HCT116 (cell line): ENCODE measurements around the gene PGLYRP4. TPM values are rescaled to one million over a fixed set of nuclear protein-coding genes. Genes with fewer than 3 reads are reported as not detected.

Source experiments
- ATAC-seq: fragments of 200-7000 bp; cut with Tn5 transposase; 2 replicates; pipeline ENCODE4 v1.9.1; 2020; ENCODE audit warnings: mild to moderate bottlenecking, moderate library complexity
- BruUV-seq: library from RNA; stranded (reverse); fragments of 400-500 nt; replicated peaks from 2 replicates; lab custom pipeline; 2021; lab: Mats Ljungman, UMichigan
- CTCF ChIA-PET: fragments of 300-600 bp; sonication (Branson Sonifier 250); formaldehyde crosslinking; loops from one replicate; lab custom pipeline; 2021; ENCODE audit warnings: antibody characterized with exemption; lab: Charles Lee
- POLR2A ChIA-PET: fragments of 300-600, 350-600 bp; sonication (Branson Sonifier 250); formaldehyde crosslinking; loops from one replicate; lab custom pipeline; 2021; ENCODE audit warnings: antibody characterized with exemption; lab: Charles Lee
- RAD21 ChIA-PET, 2 experiments: fragments of 300-600 bp; sonication (Branson Sonifier 250); formaldehyde crosslinking; loops; one replicate each; lab custom pipeline; 2023; ENCODE audit warnings: low total read pairs in 2 of 2; ENCODE audit not compliant: uncharacterized antibody in 2 of 2, unreplicated experiment in 2 of 2, low non-redundant PET in 1 of 2; lab: Charles Lee
- DNase-seq: peaks from one replicate; pipeline ENCODE4 v3.0.0-alpha.2; 2010; ENCODE audit warnings: low read depth, low spot score
- H2AFZ ChIP-seq: fragments of 200-600 bp; shearing (Covaris generic), sonication (generic); 2 replicates; pipeline ENCODE4 v1.6.1; 2017; ENCODE audit warnings: low read depth, mixed run types, mixed read lengths, antibody characterized with exemption, low read length; ENCODE audit not compliant: poor library complexity, severe bottlenecking
- H3K27ac ChIP-seq: 2 replicates; pipeline ENCODE4 v1.5.1; 2012; ENCODE audit warnings: low read depth, low read length
- H3K27me3 ChIP-seq: fragments of 200-600 bp; sonication (generic); 2 replicates; pipeline ENCODE4 v1.6.1; 2016; ENCODE audit warnings: mixed run types, low read length, mixed read lengths; ENCODE audit not compliant: insufficient read depth
- H3K36me3 ChIP-seq, 2 experiments: fragments of 200-500 bp in 1 of 2; fragments of 200-600 bp in 1 of 2; sonication (Bioruptor generic) in 1 of 2; sonication (generic) in 1 of 2; 2 replicates each; pipeline versions ENCODE4 v1.5.1 to v1.6.1; 2014 to 2016; ENCODE audit warnings: low read length in 2 of 2, inconsistent platforms in 1 of 2, mixed read lengths in 1 of 2, mixed run types in 1 of 2; ENCODE audit not compliant: insufficient read depth in 2 of 2, control insufficient read depth in 1 of 2
- H3K4me1 ChIP-seq, 2 experiments: fragments of 200-600 bp in 1 of 2; sonication (generic) in 1 of 2; 2 replicates each; pipeline versions ENCODE4 v1.5.1 to v1.6.1; 2012 to 2017; ENCODE audit warnings: low read length in 2 of 2, inconsistent platforms in 1 of 2, mild to moderate bottlenecking in 1 of 2, mixed read lengths in 1 of 2, mixed run types in 1 of 2, moderate library complexity in 1 of 2; ENCODE audit not compliant: insufficient read depth in 2 of 2, control insufficient read depth in 1 of 2
- H3K4me2 ChIP-seq: fragments of 200-600 bp; sonication (generic); 2 replicates; pipeline ENCODE4 v1.6.1; 2017; ENCODE audit warnings: mixed run types, low read length, mixed read lengths
- H3K4me3 ChIP-seq, 2 experiments: fragments of 200-600 bp in 1 of 2; sonication (generic) in 1 of 2; replicated peaks in 1 of 2; 2 replicates each; pipeline ENCODE4 v1.5.1; 2011 to 2016; ENCODE audit warnings: low read length in 2 of 2, control low read depth in 1 of 2, low read depth in 1 of 2, mild to moderate bottlenecking in 1 of 2, mixed read lengths in 1 of 2, mixed run types in 1 of 2
- H3K79me2 ChIP-seq: fragments of 200-600 bp; sonication (generic); 2 replicates; pipeline ENCODE4 v1.6.1; 2017; ENCODE audit warnings: mild to moderate bottlenecking, mixed run types, low read length, moderate library complexity, mixed read lengths; ENCODE audit not compliant: insufficient read depth
- H3K9ac ChIP-seq: fragments of 200-600 bp; sonication (generic); 2 replicates; pipeline ENCODE4 v1.6.1; 2016; ENCODE audit warnings: low read length, mixed read lengths
- H3K9me2 ChIP-seq: fragments of 200-600 bp; sonication (generic), shearing (Covaris generic); 2 replicates; pipeline ENCODE4 v1.6.1; 2017; ENCODE audit warnings: mixed run types, mild to moderate bottlenecking, moderate library complexity; ENCODE audit not compliant: insufficient read depth
- H3K9me3 ChIP-seq, 2 experiments: fragments of 200-500 bp in 1 of 2; fragments of 200-600 bp in 1 of 2; sonication (Bioruptor generic) in 1 of 2; sonication (generic) in 1 of 2; 2 replicates each; pipeline ENCODE4 v1.6.1; 2014 to 2017; ENCODE audit warnings: low read length in 2 of 2, mixed read lengths in 2 of 2, inconsistent platforms in 1 of 2, low read depth in 1 of 2, mild to moderate bottlenecking in 1 of 2, mixed run types in 1 of 2, moderate library complexity in 1 of 2; ENCODE audit not compliant: control insufficient read depth in 1 of 2, insufficient read depth in 1 of 2
- H4K20me1 ChIP-seq: fragments of 200-600 bp; sonication (generic), shearing (Covaris generic); 2 replicates; pipeline ENCODE4 v1.6.1; 2017; ENCODE audit warnings: mixed run types, mild to moderate bottlenecking, moderate library complexity; ENCODE audit not compliant: insufficient read depth
- ATF3 ChIP-seq: IDR thresholded peaks from 2 replicates; pipeline ENCODE4 v1.6.1; 2012
- CBX3 ChIP-seq: IDR thresholded peaks from 2 replicates; pipeline ENCODE4 v1.6.1; 2012; ENCODE audit warnings: low read depth
- CTCF ChIP-seq, 3 experiments: fragments of 200-600 bp in 1 of 3; sonication (generic) in 1 of 3; IDR thresholded peaks in 2 of 3; conservative IDR thresholded peaks in 1 of 3; 2 replicates each; pipeline ENCODE4 v1.5.1; 2012 to 2017; ENCODE audit warnings: low read depth in 2 of 3, low read length in 2 of 3, antibody characterized with exemption in 1 of 3, borderline replicate concordance in 1 of 3, control low read depth in 1 of 3, mild to moderate bottlenecking in 1 of 3, mixed read lengths in 1 of 3, mixed run types in 1 of 3, moderate library complexity in 1 of 3; ENCODE audit not compliant: insufficient read depth in 1 of 3
- EGR1 ChIP-seq: IDR thresholded peaks from 2 replicates; pipeline ENCODE4 v1.6.1; 2012; ENCODE audit warnings: low read depth
- ELF1 ChIP-seq: IDR thresholded peaks from 2 replicates; pipeline ENCODE4 v1.6.1; 2012; ENCODE audit warnings: low read depth, borderline replicate concordance
- EZH2 ChIP-seq: fragments of 200-600 bp; sonication (generic); IDR thresholded peaks from 2 replicates; pipeline ENCODE4 v1.6.1; 2017; ENCODE audit warnings: antibody characterized with exemption, mixed run types
- EZH2phosphoT487 ChIP-seq: fragments of 200-600 bp; IDR thresholded peaks from 2 replicates; pipeline ENCODE4 v1.6.1; 2018; ENCODE audit warnings: antibody characterized with exemption, borderline replicate concordance
- FOSL1 ChIP-seq: IDR thresholded peaks from 2 replicates; pipeline ENCODE4 v1.6.1; 2012; ENCODE audit warnings: low read depth
- JUND ChIP-seq: IDR thresholded peaks from 2 replicates; pipeline ENCODE4 v1.6.1; 2012
- MAX ChIP-seq: IDR thresholded peaks from 2 replicates; pipeline ENCODE4 v1.6.1; 2012
- RAD21 ChIP-seq: IDR thresholded peaks from 2 replicates; pipeline ENCODE4 v1.6.1; 2012; ENCODE audit warnings: low read depth, mild to moderate bottlenecking
- REST ChIP-seq: IDR thresholded peaks from 2 replicates; pipeline ENCODE4 v1.6.1; 2012; ENCODE audit warnings: low read depth
- SIN3A ChIP-seq: IDR thresholded peaks from 2 replicates; pipeline ENCODE4 v1.6.1; 2012; ENCODE audit warnings: low read depth
- SP1 ChIP-seq: IDR thresholded peaks from 2 replicates; pipeline ENCODE4 v1.6.1; 2012; ENCODE audit warnings: low read depth
- TCF7L2 ChIP-seq: IDR thresholded peaks from 2 replicates; pipeline ENCODE4 v1.7.0; 2011; ENCODE audit warnings: borderline replicate concordance, inconsistent platforms; ENCODE audit not compliant: insufficient read depth, insufficient read length; ENCODE audit errors: extremely low read depth
- YY1 ChIP-seq: IDR thresholded peaks from 2 replicates; pipeline ENCODE4 v1.6.1; 2011; ENCODE audit warnings: low read length, low read depth, moderate library complexity, mild to moderate bottlenecking; ENCODE audit not compliant: insufficient replicate concordance; ENCODE audit errors: extremely low read depth
- ZBTB33 ChIP-seq: IDR thresholded peaks from 2 replicates; pipeline ENCODE4 v1.6.1; 2011; ENCODE audit warnings: mild to moderate bottlenecking, low read length, moderate library complexity; ENCODE audit not compliant: insufficient replicate concordance; ENCODE audit errors: extremely low read depth
- ZFX ChIP-seq: fragments of 450-650 bp; IDR thresholded peaks from 2 replicates; pipeline ENCODE4 v1.6.1; 2017
- ZNF274 ChIP-seq: fragments of 200-500 bp; sonication (Bioruptor generic); IDR thresholded peaks from 2 replicates; pipeline ENCODE4 v1.6.1; 2014; ENCODE audit warnings: mild to moderate bottlenecking, low read depth, low read length, inconsistent platforms
- intact Hi-C: fragments of 100-400 bp; cut with micrococcal nuclease; formaldehyde crosslinking; loops from 2 replicates; pipeline ENCODE4 v1.10.0; 2022
- total RNA-seq: library from RNA; stranded (reverse); gene quantifications from one replicate; pipeline ENCODE4 v1.2.1, GENCODE V29; 2021; ENCODE audit not compliant: unreplicated experiment

Gene PGLYRP4
- total RNA-seq, 1 experiment from 2014 or later = not detected

GRCh38 chr1:153361480-153362109 is 13.0 kb upstream of the PGLYRP4 start:
- no peak overlapping the region for H3K9ac ChIP-seq
- POLR2A ChIA-PET = no interaction called here
- CTCF ChIA-PET = interaction anchor here (1.4 kb wide), 1 partner anchor 9 kb away, joined by 3 read pairs; no protein-coding TSS in a partner anchor
- no peak overlapping the region for H3K4me2 ChIP-seq
- no peaks in the 10 kb centered on the region for H3K36me3 ChIP-seq
- TF ChIP-seq ZFX (no peak), ZNF274 (no peak), EZH2phosphoT487 (no peak), ATF3 (no peak), EGR1 (no peak), SIN3A (no peak), EZH2 (no peak), YY1 (no peak), FOSL1 (no peak), MAX (no peak), CBX3 (no peak), SP1 (no peak), ZBTB33 (no peak), REST (no peak), ELF1 (no peak), RAD21 (no peak), CTCF (IDR thresholded peaks at IDR 0.05 in 2 of 3, conservative IDR thresholded peaks at IDR 0.05 in 1 of 3; ENCODE audit: borderline replicate concordance in 1 of 3, insufficient read depth in 1 of 3, low read depth in 2 of 3, low read length in 2 of 3) (no peak), JUND (no peak), TCF7L2 (no peak)
- no peaks in the 10 kb centered on the region for H4K20me1 ChIP-seq
- H3K27ac ChIP-seq = no peak overlapping the region
- H3K9me3 ChIP-seq = no peaks in the 10 kb centered on the region
- intact Hi-C loops = no loop called here
- DNase-seq = no peak
- no peak for ATAC-seq
- H3K27me3 ChIP-seq = peaks cover 25% of the 10 kb centered on the region
- no peak overlapping the region for H3K4me3 ChIP-seq
- no peak overlapping the region for H2AFZ ChIP-seq
- no TSS peak for BruUV-seq
- H3K4me1 ChIP-seq = no peaks in the 10 kb centered on the region
- no peaks in the 10 kb centered on the region for H3K9me2 ChIP-seq
- H3K79me2 ChIP-seq = no peaks in the 10 kb centered on the region
- RAD21 ChIA-PET = no interaction called here
